Measurements from ENCODE around the gene SPTBN1. TPM values are rescaled to one million over a fixed set of nuclear protein-coding genes. Genes with fewer than 3 reads are reported as not detected.
"Not testable (repeated sequence)": the region's sequence is repeated elsewhere in the genome, so short reads cannot be mapped to it uniquely, and the experiment has no call there.

SPTBN1 gene
- polyA plus RNA-seq, 12 donors, result 161 to 371 (median 271) TPM

GRCh38 chr2:54497763-54498680 is 41.9 kb downstream of the SPTBN1 start:
- DNase-seq, result peak; percentile 66

GRCh38 chr2:54499661-54500060 is 43.5 kb downstream of the SPTBN1 start:
- peak; percentile 95 for DNase-seq

- DNase-seq, result no peak
These were observed 44.5 kb downstream of the SPTBN1 start for GRCh38 chr2:54500404-54501205.

- DNase-seq, result no peak
These were observed 46.6 kb downstream of the SPTBN1 start for GRCh38 chr2:54502731-54503130.

- DNase-seq, result no peak
These were observed 47.1 kb downstream of the SPTBN1 start for GRCh38 chr2:54503192-54503591.

GRCh38 chr2:54503828-54504227 is 47.7 kb downstream of the SPTBN1 start:
- DNase-seq, result no peak

GRCh38 chr2:54504866-54505265 is 48.7 kb downstream of the SPTBN1 start:
- DNase-seq, result no peak

- DNase-seq, result no peak
These were observed 52.4 kb downstream of the SPTBN1 start for GRCh38 chr2:54508541-54508940.

- DNase-seq, result not testable (repeated sequence)
These were observed 52.9 kb downstream of the SPTBN1 start for GRCh38 chr2:54509043-54509442.

GRCh38 chr2:54510916-54511315 is 54.8 kb downstream of the SPTBN1 start:
- no peak for DNase-seq

- no peak for DNase-seq
These were observed 56.1 kb downstream of the SPTBN1 start for GRCh38 chr2:54512183-54512582.

GRCh38 chr2:54512663-54513362 is 56.7 kb downstream of the SPTBN1 start:
- no peak for DNase-seq

- no peak for DNase-seq
These were observed 57.2 kb downstream of the SPTBN1 start for GRCh38 chr2:54513363-54513715.

- DNase-seq, result no peak
These were observed 58.9 kb downstream of the SPTBN1 start for GRCh38 chr2:54514822-54515569.

GRCh38 chr2:54516842-54517241 is 60.7 kb downstream of the SPTBN1 start:
- DNase-seq, result no peak

- DNase-seq, result not testable (repeated sequence)
These were observed 61.9 kb downstream of the SPTBN1 start for GRCh38 chr2:54518016-54518415.

- no peak for DNase-seq
These were observed 62.3 kb downstream of the SPTBN1 start for GRCh38 chr2:54518430-54518829.

- DNase-seq, result no peak
These were observed 63.8 kb downstream of the SPTBN1 start for GRCh38 chr2:54519841-54520459.

- no peak for DNase-seq
These were observed 64.6 kb downstream of the SPTBN1 start for GRCh38 chr2:54520687-54521086.

GRCh38 chr2:54522624-54523281 is 66.6 kb downstream of the SPTBN1 start:
- peak; percentile 35 for DNase-seq
